Inflammatory macrophage treated with lipopolysaccharide for 1 hour (primary cell): Measurements from ENCODE around the gene BEGAIN.

Experiments used
- DNase-seq, 2 donors: peaks; one replicate each; pipeline ENCODE4 v3.0.0-alpha.2; 2020 to 2022

Gene BEGAIN

DNA sequence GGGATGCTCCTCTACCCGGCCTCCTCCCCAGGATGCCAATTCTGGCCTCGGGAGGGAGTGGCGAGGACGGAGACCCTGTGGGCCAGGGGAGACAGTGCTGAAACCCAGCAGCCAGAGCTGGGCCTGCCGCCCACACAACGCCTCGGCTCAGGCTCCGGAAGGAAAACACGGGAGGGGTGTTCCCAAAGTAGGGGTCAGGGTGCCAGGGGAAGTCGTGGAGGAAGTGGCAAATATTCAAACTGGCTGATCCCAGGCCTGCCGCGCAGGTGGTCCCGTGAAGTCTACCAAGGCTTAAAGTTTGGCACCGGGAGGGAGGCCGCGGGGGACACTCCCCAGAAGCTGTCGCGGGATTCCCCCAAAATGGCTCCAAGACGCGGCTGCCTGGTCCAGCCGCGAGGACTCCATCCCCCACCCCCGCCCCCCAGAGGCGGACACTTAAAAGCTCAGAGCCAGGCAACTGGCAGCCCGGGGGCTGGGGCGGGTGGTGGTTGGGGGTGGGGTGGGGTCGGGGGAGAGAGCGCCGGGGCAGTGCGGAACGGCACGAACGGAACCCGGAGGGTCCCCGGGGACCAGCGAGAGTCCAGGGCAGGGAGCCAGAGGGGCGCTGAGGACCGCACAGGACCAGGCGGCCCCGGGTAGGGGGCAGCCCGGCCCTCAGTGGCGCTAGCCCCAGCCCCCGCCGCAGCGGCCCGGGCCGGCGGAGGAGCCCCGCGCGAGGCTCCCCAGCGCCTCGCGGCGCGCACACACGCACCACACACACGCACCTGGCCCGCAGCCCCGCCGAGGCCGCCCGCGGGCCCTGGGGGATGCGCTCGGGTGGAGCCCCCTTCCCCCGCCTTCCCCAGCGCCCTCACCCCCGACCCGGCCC lies 20.0 kb downstream of the BEGAIN start:
- DNase-seq, result peak; percentile 24 to 37

DNA sequence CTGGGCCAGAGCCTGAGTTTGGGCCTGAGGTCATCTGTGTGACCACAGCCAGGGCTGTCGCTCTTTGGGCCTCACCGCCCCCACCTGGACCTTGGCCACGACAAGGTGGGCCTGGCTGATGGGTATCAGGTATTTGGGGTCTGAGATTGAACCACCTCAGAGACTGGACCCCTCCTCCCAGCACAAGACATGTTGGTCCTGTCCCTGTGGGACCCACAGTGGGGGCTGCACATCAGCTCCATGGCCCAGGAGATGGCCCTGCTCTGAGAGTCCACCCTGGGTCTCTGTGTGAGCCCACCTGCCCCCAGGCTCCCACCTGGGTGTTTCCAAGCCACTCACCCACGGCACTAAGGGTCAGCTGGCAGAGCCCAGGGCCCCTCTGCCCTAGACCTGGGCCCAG lies 20.6 kb downstream of the BEGAIN start:
- DNase-seq, result no peak

GRCh38 chr14:100566119-100566518 lies 21.1 kb downstream of the BEGAIN start:
- no peak for DNase-seq

DNA sequence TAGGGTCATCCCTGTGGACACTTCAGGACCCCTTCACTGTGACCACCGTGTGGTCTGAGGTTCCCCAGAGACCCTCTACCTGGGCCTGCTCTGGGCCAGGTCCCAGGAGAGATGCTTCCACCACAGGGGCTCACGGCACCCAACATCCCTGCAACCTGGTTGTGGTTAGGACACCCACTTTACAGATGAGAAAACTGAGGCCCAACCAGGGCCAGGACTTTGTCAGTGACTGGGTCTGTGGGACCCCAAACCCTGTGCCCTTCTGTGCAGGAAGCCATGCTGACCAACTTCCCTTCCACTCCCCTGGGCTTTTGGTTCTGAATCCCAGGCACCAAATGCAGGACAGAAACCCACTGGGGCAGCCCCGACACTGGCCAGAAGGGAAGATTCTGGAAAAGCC lies 21.6 kb downstream of the BEGAIN start:
- no peak for DNase-seq

GRCh38 chr14:100564512-100564911 lies 22.7 kb downstream of the BEGAIN start:
- no peak for DNase-seq

DNA sequence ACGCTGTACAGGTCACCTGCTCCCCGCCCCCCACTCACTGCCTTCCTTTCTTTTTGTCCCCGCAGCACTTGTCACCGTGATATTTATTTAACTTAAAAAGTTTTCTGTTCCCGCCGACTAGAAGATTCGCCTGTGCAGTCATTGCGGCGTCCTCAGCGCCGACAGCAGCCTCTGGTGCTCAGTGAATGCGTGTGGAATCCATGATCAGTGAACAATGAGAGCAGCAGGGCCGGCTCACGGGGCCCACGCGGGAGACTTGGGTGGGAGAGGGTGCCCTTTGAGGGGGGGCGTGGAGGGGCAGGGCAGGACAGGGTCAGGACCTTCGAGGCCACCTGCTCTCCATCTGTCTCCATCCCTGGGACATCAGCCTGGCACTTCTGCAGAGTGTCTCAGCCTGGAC lies 24.5 kb downstream of the BEGAIN start:
- no peak for DNase-seq

GRCh38 chr14:100561005-100561404 lies 26.2 kb downstream of the BEGAIN start:
- DNase-seq, result no peak

- no peak for DNase-seq
Measured at GRCh38 chr14:100560471-100560870, 26.7 kb downstream of the BEGAIN start.

DNA sequence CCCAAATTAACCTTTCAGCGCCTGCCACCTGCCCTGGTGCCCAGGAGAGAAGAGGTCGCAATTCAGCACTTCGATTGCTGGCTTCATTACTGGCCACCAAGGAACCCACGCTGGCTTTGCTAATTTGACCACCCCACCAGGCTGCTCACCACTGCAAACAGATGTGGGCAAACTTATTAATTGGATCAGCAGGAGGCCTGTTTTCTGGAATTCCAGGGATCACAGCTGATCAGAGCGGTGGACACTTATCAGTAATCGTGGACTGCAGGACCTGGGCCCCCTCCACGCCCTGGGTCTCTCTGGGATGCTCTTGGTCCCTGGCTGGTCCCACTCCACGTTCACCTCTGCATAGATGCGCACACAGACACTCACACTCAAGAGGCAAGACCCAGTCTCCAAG lies 27.8 kb downstream of the BEGAIN start:
- DNase-seq, result no peak

DNA sequence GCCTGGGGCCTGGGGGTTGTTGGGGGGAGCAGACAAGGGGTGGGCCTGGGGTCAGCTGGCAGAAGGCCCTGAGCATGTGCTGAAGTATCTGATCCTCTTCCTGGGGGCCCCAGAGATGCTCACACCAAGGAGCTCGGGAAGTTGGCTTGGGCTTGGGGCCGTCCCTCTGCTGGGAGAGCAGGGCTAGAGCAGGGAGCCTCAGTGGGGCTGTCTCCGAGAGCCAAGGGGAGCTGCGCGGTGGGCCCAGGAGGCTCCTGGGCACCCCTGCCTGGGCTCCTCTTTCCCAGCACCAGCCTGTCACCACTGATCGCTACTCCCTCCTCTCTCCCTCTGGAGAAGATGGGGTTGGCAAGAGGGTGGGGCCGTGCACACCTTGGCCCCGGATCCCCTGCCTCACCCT lies 28.3 kb downstream of the BEGAIN start:
- no peak for DNase-seq

GRCh38 chr14:100558226-100558625 lies 29.0 kb downstream of the BEGAIN start:
- DNase-seq, result no peak

DNA sequence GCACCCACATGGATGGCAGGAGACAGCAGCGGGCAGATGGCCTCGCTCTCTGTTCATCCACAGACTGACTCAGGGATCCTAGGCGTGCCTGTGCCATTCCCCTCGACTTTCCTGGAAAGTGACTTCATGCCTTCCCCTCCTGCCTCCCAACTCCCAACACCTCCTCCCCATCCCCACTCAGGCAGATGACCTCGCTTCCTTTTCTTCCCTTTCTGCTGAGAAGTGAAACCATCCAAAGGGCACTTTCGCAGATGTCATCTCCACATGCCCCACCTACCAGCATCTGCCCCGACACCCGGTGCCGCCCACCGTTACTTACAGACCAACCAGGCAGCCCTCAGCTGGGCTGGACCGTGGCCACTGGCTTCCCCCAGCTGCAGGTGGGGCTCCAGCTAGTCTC lies 29.6 kb downstream of the BEGAIN start:
- DNase-seq, result peak; percentile 69 to 71

DNA sequence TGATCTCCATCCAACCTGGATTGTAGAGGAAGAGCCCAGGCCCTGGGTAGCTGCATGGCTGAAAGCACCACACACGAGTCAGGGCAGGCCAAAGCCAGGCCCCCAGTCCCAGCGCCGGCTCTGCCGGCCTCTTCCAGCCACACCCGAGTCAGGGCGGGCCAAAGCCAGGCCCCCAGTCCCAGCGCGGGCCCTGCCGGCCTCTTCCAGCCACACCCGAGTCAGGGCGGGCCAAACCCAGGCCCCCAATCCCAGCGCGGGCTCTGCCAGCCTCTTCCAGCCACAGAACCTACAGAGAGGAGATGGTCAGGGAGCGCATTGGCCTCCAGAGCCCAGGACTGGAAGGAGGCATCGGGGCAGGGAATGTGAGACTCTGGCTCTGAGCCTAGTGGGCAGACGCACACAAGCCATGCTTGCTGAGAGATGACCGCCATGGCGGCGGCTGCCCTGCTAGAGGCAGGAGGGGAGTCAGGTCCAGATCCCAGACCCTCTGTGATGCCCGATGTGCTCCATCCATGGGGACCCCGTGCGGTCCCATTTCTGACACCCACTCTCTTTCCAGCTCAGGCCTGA lies 30.2 kb downstream of the BEGAIN start:
- DNase-seq, result no peak

DNA sequence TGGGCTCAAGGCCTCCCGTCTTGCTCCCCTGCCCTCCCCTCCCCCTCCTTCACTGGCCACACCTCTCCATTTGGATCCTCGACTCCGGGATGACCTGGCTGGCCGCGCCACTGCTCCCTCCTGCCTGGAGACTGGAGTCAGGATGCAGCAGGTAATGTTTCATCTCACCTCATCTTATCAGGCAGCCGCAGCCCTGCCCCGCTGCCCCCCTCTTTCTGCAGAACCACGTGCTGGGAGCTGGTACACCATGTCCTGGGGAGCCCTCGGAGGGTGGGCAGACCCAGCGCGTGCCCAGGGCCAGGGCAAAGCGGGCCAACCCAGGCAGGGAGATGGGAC lies 31.1 kb downstream of the BEGAIN start:
- no peak for DNase-seq

DNA sequence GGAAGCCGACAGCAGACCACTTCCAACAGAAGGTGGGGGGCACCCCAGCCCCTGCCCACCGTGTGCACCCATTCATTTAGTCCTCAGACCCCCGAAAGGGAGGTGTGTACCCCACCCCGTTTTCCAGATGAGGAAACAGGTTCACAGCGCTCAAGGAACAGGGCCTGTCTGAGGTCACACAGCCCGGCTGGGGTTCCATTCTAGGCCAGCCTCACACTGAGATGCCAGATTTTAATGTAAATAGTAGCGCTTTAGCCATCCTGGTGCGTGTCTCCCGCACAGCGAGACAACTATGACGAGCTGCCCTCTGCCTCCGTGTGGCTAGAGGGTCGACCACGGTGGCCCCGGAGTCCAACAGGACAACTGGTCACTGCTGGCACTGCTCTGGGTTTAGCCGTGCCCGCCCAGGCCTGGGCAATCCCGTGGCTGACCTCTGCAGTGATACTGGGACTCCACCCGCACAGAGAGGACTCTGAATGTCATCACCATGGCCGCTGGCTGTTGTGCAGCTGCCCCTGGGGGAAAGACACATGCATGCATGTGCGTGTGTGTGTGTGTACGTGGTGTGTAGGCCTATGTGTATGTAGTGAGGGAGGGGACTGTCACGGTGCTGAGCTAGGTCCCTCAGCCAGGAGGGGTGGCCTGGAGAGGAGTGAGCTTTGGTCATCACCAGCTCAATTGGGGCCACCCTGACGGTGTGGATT lies 31.6 kb downstream of the BEGAIN start:
- no peak for DNase-seq

DNA sequence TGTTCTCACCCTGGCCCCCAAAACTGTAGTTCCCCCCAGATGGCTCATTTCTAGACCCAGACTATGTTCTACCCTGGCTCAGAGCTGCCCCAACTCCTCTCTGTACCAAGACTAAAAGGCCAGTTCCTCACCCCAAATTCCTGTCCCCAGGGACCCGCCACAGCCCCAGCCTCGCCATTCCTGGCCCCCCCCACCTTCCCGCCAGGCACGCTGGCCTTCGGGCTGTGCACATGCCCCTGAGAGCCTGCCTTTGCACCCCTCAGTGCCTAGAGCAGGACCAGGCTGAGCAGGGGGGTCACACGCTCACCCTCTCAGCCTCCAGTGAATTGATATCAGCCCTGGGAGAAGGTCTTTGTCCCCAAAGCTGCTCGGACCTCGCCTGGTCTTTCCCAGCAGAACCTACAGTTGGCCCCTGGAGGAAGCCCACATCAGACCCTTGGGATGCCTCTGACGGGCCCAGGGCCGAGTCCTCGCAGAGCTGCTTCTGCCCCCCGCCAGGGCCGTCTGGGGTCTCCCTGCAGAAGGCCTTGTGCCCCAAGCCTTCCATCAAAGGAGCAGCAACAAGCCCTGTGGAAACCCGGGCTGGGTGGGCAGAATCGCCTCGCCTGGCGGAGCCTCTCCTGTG lies 32.4 kb downstream of the BEGAIN start:
- DNase-seq, result no peak

GRCh38 chr14:100554082-100554677 lies 33.0 kb downstream of the BEGAIN start:
- peak; percentile 23 to 56 for DNase-seq

DNA sequence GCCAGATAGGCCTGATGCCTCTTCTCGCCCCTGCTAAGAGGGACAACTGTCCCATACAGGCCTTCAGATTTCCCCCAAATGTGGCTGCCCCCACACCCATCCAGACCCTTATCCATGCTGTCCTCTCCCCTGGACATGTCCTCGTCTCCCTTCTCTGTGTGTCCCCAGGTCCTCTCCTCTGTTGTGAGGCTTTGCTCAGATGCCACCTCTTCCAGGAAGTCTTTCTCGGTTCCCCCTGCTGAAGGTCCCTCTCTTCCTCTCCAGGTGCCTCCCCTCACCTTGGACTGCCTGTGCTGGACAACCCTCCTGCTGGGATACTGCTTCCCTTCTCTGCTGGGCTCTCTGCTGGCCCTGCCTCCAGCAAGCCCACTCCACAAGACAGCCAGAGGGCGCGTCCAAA lies 33.7 kb downstream of the BEGAIN start:
- no peak for DNase-seq

- no peak for DNase-seq
Measured at GRCh38 chr14:100552524-100553125, 34.6 kb downstream of the BEGAIN start.

- DNase-seq, result no peak
Measured at GRCh38 chr14:100551056-100551455, 36.2 kb downstream of the BEGAIN start.

DNA sequence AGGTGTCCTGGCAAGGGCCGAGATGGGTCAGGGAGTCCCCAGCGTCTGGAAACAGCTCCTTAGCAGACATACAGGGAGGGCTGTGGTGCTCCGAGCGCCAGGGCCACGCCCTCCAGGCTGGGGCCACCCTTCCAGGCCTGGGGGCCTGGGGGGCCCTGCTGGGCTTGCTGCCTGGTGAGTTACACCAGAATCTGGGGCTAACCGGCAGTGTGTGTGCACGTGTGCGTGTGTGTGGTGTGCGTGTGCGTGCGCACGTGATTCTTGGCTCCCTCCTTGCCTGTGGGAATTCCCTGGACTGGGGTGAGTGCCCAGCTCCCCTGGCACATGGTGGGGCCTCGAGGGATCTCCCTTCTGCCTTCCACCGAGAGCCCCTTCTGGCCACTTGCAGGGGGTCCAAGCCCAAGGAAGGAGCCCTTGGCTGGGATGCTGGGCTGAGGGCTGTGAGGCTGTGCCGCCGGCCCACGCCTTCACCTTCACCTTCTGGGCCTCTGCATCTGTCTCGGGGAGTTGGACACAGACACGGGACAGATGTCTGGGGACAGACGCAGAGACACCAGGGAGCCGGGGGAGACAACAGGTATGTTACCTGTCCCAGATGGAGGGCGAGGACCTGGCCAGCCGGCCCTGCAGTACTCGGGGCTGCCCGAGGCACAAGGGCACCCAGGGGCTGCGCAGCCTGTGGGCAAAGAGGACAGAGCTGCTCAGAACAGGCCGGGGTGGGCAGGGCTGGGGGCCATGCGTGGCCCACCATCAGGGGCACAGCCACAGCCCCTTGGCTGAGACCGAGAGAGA lies 37.2 kb downstream of the BEGAIN start:
- no peak for DNase-seq

DNA sequence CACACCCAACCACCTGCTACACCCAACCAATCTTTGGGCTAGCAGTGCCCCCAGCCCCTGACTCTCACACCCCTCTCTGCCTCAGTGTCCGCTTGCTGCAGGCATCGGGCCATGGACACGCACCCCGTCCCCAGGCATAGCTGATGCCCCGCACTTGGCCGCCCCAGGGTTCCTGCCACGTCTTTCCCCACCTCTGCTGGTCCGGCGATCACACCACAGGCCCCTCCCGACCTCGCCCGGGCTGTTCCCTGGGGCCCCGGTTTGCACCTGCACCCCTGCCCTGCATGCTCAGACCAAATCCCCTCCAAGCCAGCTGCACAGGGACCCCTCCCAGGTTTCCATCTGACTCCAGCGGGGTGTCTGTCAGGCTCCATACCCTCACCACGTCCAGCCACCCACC lies 38.3 kb downstream of the BEGAIN start:
- no peak for DNase-seq
